PC-3 (cell line): Measurements from ENCODE around the gene ZNF668.

Source experiments
- CTCF ChIP-seq: fragments of 300-600 bp; sonication (generic); conservative IDR thresholded peaks from 2 replicates; pipeline ENCODE4 v1.5.1; 2017; ENCODE audit warnings: antibody characterized with exemption, low read depth, mild to moderate bottlenecking, low read length
- EZH2 ChIP-seq: fragments of 300-600 bp; sonication (generic); IDR thresholded peaks from one replicate; pipeline ENCODE4 v1.6.1; 2017; ENCODE audit warnings: antibody characterized with exemption, mild to moderate bottlenecking, low read length; ENCODE audit not compliant: unreplicated experiment
- EZH2phosphoT487 ChIP-seq: fragments of 300-600 bp; sonication (generic); IDR thresholded peaks from 2 replicates; pipeline ENCODE4 v1.6.1; 2018; ENCODE audit warnings: mild to moderate bottlenecking, antibody characterized with exemption, low read length, borderline replicate concordance

- TF ChIP-seq CTCF (no peak), EZH2 (no peak), EZH2phosphoT487 (no peak)
These were observed 8.5 kb upstream of the ZNF668 start for GRCh38 chr16:31082368-31083045.
